Right lobe of liver (tissue), 4 donors: ENCODE results near the gene PIK3C2G.

Experiments
- POLR2A ChIP-seq: fragments of 450-650 bp; IDR thresholded peaks from one replicate; pipeline ENCODE4 v1.6.1; 2017; ENCODE audit warnings: antibody characterized with exemption, mild to moderate bottlenecking
- TF ChIP-seq, protein P1 (sequence below), 4 donors: fragments of 200-600 bp in 3 of 4; fragments of 450-650 bp in 1 of 4; IDR thresholded peaks; one replicate each; pipeline versions ENCODE4 v1.5.1 to v1.8.0; 2016 to 2022; ENCODE audit warnings: antibody characterized with exemption in 4 of 4, mild to moderate bottlenecking in 2 of 4
- donor health status: DM: no; HTN: no; CAD: no.
- donor health status: DM: no; HTN: no; CAD: no.
- donor health status: DM: no; HTN: yes; CAD: no.

DNA sequence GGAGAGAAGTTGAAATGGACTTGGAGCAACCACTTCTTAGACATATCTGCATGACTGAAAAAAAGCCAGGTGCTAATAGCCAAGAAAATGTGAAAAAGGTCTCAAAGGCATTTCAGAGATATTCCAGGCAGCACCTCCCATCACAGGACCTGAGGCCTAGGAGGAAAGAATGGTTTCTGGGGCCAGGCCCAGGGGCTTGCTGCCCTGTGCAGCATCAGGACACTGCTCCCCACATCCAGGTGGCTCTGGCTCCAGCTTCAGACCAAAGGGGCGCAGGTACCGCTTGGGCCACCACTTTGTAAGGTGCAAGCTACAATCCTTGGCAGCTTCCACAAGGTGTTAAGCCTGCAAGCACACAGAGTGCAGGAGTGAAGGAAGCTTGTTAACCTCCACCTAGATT, 114.3 kb downstream of the PIK3C2G start:
- TF ChIP-seq POLR2A, result no peak
- TF ChIP-seq, protein P1, sequence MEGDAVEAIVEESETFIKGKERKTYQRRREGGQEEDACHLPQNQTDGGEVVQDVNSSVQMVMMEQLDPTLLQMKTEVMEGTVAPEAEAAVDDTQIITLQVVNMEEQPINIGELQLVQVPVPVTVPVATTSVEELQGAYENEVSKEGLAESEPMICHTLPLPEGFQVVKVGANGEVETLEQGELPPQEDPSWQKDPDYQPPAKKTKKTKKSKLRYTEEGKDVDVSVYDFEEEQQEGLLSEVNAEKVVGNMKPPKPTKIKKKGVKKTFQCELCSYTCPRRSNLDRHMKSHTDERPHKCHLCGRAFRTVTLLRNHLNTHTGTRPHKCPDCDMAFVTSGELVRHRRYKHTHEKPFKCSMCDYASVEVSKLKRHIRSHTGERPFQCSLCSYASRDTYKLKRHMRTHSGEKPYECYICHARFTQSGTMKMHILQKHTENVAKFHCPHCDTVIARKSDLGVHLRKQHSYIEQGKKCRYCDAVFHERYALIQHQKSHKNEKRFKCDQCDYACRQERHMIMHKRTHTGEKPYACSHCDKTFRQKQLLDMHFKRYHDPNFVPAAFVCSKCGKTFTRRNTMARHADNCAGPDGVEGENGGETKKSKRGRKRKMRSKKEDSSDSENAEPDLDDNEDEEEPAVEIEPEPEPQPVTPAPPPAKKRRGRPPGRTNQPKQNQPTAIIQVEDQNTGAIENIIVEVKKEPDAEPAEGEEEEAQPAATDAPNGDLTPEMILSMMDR (IDR thresholded peaks at IDR 0.05), result no peak
